SK-N-MC (cell line): ENCODE results near the gene KRT3.

Experiments used
- EZH2 ChIP-seq: fragments of 200-600 bp; sonication (generic); IDR thresholded peaks from one replicate; pipeline ENCODE4 v1.6.1; 2017; ENCODE audit warnings: antibody characterized with exemption
- FOXP2 ChIP-seq: optimal IDR thresholded peaks from 2 replicates; pipeline ENCODE3; 2011; ENCODE audit warnings: mild to moderate bottlenecking, moderate library complexity; ENCODE audit not compliant: insufficient read depth; ENCODE audit errors: extremely low read length, control extremely low read depth
- POLR2AphosphoS5 ChIP-seq: IDR thresholded peaks from 2 replicates; pipeline ENCODE4 v1.6.1; 2012; ENCODE audit warnings: mild to moderate bottlenecking, low read depth, low read length, borderline replicate concordance

GRCh38 chr12:52815676-52816588 is 20.0 kb upstream of the KRT3 start:
- no peak for TF ChIP-seq POLR2AphosphoS5
- TF ChIP-seq EZH2: no peak
- no peak for TF ChIP-seq FOXP2
